Stimulated activated CD4-positive, alpha-beta T cell treated with anti-CD3 and anti-CD28 coated beads, Interleukin-15, amount 100 ng/mL, for 24 hours (primary cell): ENCODE results near the gene XIST.
"Not testable (repeated sequence)": the region's sequence is repeated elsewhere in the genome, so short reads cannot be mapped to it uniquely, and the experiment has no call there.

Source experiments
- DNase-seq: peaks from one replicate; pipeline ENCODE4 v3.0.0-alpha.2; 2020

The XIST gene

GRCh38 chrX:73792511-73792910, 60.0 kb downstream of the XIST start:
- not testable (repeated sequence) for DNase-seq

GRCh38 chrX:73785493-73785892, 67.0 kb downstream of the XIST start:
- no peak for DNase-seq
